ENCODE measurements around the gene SPATS2. TPM values are rescaled to one million over a fixed set of nuclear protein-coding genes. Genes with fewer than 3 reads are reported as not detected.
"Not testable (repeated sequence)": the region's sequence is repeated elsewhere in the genome, so short reads cannot be mapped to it uniquely, and the experiment has no call there.

SPATS2 gene
- 7.0 TPM for total RNA-seq
- long read RNA-seq, transcript SPATS2-222 (14 exons, 2,993 nt) = major isoform, 5 of 13 reads
- long read RNA-seq, partial matches to known transcripts = 0 of 13 reads
- long read RNA-seq, other reads (novel, unspliced or antisense) = 6 of 13 reads

DNA sequence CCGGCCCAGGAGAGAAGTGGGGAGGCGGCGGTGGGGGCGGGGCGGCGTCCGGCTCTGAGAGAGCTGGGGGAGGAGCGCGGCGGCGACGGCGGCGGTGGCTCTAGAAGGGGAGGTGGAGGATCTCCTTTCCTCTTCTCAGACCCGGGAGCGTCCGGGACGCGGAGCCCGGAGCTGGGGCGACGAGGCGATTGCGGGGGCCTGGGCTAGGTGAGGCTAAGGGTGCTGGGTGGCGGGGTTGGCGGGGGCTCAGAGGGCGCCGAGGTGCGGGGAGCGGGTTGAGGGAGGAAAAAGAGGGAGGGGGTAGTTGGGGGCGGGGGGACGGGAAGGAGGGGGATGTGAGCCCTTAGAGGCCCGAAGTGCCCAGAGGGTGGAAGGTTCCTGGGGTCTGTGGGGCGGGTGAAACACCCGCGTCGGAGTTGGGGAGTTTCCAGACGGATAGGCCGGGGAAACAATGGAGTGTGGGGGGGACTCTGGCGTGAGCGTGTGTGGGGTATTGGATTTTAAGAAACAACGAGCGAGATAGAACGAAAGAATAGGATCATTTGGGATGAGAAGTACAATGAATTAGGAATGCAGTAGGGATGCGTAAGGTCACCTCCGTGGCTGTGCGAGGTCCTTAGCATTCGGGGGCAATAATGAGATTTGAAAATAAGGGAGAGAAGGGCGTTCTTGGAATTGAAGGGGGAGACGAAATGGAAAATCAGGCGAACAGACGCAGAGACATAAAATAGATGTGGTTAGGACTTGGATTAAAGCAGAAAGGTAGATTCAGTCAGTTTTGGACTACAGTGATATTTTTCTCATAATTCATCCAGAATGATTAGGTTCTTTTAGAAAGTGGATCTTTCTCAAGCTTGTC is at the start of gene SPATS2:
SPATS2 (plus strand) TSS at position 82 of the 859 bp plus-strand sequence. CDS start 93,551 bp downstream, outside the sequence.
- ATAC-seq (ENCODE audit: poor library complexity) (no peak), DNase-seq (peak; percentile 97)
- intact Hi-C loops (cut with DNase I) = no loop called here

DNA sequence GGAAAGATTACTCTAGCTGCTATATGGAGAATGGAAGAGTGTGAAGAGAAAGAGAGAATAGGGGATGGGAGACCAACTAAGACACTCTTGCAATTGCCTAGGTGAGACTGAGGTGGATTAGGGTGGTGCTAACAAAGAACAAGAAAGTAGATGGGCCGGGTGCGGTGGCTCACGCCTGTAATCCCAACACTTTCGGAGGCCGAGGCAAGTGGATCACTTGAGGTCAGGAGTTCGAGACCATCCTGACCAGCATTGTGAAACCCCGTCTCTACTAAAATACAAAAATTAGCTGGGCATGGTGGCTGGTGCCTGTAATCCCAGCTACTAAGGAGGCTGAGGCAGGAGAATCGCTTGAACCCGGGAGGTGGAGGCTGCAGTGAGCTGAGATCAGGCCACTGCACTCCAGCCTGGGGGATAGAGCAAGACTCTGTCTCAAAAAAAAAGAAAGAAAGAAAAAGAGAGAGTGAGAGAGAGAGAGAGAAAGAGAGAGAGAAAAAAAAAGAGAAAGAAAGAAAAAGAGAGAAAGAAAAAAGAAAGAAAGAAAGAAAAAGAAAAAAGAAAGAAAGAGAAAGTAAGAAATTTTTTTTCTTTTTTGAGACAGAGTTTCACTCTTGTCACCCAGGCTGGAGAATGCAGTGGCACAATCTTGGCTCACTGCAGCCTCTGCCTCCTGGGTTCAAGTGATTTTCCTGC is 46.7 kb upstream of the SPATS2 start:
- ATAC-seq (ENCODE audit: poor library complexity); DNase-seq; intact Hi-C loops (cut with DNase I): not testable (repeated sequence)

DNA sequence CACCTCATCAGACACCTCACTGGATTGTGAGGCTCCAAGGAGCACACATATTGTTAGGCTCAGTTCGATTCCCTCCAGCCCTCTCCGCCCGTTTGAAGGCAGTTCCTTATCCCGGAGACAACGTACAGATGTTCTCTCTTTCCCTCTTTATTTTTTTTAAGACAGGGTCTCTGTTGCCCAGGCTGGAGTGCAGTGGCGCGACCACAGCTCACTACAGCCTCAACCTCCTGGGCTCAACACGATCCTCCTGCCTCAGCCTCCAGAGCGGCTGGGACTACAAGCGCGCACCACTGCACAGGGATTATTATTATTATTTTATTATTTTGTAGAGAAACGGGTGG is 44.9 kb upstream of the SPATS2 start:
- no peak for ATAC-seq (ENCODE audit: poor library complexity)
- no peak for DNase-seq
- intact Hi-C loops (cut with DNase I) = no loop called here

DNA sequence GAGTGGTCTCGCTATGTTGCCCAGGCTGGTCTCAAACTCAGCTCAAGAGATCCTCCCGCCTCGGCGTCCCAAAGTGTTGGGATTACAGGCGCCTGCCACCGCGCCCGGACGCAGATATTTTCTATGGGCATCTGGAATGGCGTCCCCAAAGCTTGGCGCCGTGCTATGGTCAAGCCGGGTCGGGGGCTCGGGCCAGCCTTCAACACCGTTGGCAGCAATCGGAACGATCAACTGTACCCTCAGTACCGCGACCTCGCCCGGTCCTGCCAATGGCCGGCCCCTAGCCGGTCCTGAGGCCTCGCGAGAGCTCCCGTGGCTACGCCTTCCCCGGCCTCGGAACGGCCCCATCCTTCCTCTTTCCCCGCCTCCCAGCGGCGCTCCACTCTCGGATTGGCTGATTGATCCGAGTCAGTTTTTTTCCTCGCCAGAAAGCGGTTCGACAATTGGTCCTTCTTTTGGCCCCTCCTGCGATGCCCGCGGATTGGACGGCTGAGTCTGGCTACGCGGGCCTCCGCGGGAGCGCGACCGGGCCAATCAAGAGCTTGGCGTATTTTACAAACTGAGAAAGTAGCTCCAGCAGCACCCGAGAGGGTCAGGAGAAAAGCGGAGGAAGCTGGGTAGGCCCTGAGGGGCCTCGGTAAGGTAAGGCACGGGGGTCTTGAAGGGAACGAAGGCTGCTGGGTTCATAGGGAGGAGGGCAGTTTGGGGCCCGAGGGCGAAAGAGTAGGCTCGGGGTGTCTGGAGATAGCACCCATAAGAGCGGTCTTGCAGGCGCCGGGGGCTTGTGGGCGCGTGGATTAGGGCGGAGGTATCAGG is 44.3 kb upstream of the SPATS2 start, which contains the start of gene TROAP:
TROAP (plus strand) TSS at position 548 of the 816 bp plus-strand sequence. CDS start 354 bp downstream, outside the sequence.
- intact Hi-C loops (cut with DNase I) = no loop called here
- DNase-seq (peak; percentile 98), ATAC-seq (ENCODE audit: poor library complexity) (peak; percentile 100)

DNA sequence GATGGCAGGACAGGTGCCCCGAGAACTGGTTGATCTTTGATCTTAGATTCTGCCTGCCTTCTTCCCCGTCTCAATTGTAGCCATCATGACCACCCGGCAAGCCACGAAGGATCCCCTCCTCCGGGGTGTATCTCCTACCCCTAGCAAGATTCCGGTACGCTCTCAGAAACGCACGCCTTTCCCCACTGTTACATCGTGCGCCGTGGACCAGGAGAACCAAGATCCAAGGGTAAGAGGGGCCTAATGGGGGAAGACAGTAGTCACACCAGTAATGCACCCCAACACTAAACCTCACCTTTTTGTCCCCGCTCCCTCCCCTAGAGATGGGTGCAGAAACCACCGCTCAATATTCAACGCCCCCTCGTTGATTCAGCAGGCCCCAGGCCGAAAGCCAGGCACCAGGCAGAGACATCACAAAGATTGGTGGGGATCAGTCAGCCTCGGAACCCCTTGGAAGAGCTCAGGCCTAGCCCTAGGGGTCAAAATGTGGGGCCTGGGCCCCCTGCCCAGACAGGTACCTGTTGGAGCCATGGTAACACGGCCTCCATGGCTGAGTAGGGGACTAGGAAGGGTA is 43.7 kb upstream of the SPATS2 start:
- intact Hi-C loops (cut with DNase I) = no loop called here
- ATAC-seq (ENCODE audit: poor library complexity) (no peak), DNase-seq (no peak)

DNA sequence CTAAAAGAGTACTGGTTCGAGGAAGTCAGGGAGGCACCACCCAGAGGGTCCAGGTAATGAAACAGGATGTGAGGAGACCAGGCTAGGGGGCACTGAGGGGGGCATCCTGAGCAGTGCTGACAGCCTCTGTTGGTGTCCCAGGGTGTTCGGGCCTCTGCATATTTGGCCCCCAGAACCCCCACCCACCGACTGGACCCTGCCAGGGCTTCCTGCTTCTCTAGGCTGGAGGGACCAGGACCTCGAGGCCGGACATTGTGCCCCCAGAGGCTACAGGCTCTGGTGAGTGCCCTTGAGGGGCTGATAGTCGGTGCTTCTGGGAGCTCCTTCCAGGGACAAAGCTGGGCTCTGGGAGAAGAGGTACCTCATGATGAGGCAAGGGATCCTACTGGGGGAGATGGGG is 41.7 kb upstream of the SPATS2 start:
- DNase-seq (peak; percentile 1), ATAC-seq (ENCODE audit: poor library complexity) (no peak)
- intact Hi-C loops (cut with DNase I) = no loop called here

DNA sequence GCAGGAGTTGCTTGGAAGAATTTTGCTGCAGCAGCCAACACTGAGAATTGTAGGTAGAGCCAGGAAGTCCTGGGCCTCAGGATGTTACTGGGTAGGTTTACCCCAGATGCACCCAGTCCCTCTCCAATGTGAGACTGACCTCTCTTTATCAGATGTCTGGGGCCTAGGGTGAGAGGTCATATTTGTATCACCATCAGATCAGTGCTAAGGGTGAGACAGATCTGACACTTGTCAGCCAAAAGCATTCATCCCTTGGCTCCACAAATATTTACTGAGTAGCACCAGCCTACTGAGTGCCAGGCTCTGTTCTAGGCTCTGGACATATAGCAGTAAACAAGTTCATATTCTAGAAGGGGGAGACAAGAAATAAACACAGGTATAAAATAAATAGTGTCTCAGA is 39.9 kb upstream of the SPATS2 start:
- intact Hi-C loops (cut with DNase I) = no loop called here
- DNase-seq (no peak), ATAC-seq (ENCODE audit: poor library complexity) (no peak)

DNA sequence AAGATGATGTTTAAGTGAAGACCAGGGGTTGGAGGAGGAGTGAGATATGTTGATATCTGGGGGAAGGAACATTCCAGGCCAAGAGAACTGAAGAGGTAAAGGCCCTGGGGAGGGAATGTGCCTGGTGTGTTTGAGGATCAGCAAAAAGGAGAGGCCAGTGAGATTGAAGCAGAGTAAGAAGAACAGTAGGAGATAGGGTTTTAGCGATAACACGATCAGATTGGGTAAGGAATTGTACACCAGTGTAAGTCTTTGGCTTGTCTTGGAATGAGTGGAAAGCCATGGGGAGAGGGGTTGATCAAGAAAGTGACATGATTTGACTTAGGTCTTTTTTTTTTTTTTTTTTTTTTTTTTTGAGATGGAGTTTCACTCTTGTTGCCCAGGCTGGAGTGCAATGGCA is 39.4 kb upstream of the SPATS2 start:
- ATAC-seq (ENCODE audit: poor library complexity) (no peak), DNase-seq (no peak)
- intact Hi-C loops (cut with DNase I) = no loop called here

DNA sequence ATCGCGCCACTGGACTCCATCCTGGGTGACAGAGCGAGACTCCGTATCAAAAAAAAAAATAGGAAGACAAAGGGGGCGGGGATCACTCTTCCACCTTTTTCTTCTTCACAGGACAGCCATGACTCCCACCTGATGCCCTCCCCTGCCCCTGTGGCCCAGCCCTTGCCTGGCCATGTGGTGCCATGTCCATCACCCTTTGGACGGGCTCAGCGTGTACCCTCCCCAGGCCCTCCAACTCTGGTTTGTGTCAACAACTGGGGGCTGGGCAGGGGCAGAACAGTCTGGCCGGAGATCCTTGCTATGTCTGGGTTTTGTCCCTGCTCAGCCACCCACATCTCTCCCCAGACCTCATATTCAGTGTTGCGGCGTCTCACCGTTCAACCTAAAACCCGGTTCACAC is 38.4 kb upstream of the SPATS2 start:
- DNase-seq = no peak
- intact Hi-C loops (cut with DNase I) = no loop called here
- ATAC-seq (ENCODE audit: poor library complexity) = no peak

DNA sequence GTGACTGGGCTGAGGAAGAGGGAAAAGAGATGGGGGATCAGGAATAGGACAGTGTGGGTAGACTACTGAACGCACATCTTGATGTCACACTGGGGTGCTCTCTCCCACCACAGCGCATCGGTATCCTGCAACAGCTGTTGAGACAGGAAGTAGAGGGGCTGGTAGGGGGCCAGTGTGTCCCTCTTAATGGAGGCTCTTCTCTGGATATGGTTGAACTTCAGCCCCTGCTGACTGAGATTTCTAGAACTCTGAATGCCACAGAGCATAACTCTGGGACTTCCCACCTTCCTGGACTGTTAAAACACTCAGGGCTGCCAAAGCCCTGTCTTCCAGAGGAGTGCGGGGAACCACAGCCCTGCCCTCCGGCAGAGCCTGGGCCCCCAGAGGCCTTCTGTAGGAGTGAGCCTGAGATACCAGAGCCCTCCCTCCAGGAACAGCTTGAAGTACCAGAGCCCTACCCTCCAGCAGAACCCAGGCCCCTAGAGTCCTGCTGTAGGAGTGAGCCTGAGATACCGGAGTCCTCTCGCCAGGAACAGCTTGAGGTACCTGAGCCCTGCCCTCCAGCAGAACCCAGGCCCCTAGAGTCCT is 37.1 kb upstream of the SPATS2 start:
- DNase-seq (no peak), ATAC-seq (ENCODE audit: poor library complexity) (no peak)
- intact Hi-C loops (cut with DNase I) = no loop called here

DNA sequence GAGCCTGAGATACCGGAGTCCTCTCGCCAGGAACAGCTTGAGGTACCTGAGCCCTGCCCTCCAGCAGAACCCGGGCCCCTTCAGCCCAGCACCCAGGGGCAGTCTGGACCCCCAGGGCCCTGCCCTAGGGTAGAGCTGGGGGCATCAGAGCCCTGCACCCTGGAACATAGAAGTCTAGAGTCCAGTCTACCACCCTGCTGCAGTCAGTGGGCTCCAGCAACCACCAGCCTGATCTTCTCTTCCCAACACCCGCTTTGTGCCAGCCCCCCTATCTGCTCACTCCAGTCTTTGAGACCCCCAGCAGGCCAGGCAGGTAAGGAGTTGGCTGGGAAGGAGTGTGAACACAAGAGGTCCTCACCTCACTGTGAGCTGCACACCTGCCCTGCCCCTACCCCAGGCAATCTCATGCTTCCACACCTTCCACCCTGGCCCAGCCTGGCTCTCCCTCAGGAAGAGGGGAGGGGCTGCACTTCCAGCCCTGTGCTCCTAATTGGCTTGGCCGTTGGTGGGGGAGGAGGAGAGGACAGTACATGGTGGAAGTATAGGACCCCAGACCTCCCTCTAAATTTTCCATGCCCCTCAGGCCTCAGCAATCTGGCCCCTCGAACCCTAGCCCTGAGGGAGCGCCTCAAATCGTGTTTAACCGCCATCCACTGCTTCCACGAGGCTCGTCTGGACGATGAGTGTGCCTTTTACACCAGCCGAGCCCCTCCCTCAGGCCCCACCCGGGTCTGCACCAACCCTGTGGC is 36.5 kb upstream of the SPATS2 start:
- intact Hi-C loops (cut with DNase I) = no loop called here
- ATAC-seq (ENCODE audit: poor library complexity) = no peak
- DNase-seq = no peak

DNA sequence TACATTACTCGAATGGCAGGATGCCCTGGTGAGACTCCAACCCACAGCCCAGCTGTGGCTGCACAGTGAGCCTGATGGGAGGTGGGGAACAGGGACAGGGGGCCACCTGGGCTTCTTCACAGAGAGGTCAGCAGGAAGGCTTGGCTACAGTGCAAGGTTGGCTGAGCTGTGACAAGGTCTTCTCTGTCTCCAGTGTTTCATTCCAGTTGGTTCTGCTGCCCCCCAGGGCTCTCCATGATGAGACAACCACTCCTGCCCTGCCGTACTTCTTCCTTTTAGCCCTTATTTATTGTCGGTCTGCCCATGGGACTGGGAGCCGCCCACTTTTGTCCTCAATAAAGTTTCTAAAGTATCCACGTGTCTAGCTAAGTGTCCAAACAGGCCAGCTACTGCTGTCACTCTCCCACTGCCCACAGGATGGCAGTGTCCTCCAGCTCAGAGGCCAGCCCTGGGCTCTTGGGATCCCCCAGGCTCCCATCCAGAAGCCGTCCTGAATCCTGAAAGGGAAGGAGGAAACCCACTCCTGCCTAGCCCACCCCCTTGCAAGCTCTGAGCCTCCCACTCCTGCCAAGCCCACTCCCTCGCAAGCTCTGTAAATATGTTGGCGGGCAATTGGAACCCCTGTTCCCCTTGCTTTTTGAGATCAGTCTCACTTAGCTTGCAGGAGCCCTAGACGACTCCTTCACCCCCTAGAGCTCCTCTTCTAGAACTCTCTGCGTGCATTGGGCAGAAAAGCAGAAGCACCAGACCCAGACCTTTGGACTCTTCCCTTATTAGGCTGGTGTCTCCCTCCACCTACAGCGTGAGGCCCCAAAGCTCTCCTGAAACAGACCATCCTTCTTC is 35.7 kb upstream of the SPATS2 start:
- DNase-seq (peak; percentile 68), ATAC-seq (ENCODE audit: poor library complexity) (peak; percentile 94)
- intact Hi-C loops (cut with DNase I) = no loop called here

DNA sequence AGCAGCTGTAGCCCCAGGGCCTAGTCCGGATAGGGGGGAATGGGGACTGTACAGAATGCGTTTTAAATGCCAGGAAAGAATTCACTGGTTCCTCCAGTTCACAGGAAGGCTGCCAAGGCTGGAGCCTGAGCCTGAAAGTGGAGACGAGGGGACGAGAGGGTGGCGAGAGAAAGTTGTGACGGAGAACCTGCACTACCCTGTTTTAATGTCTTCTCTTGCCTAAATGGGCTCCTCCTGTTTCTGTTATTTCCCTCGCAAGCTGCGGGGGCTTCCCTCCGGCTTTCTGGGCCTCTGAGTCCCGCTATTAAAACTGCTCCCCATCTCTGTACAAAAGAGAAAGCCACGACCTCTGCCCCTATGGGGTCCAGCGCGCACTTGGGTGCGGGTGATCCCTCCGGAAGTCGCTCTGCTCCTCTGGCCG is 34.8 kb upstream of the SPATS2 start:
- DNase-seq = no peak
- no peak for ATAC-seq (ENCODE audit: poor library complexity)
- intact Hi-C loops (cut with DNase I) = no loop called here

DNA sequence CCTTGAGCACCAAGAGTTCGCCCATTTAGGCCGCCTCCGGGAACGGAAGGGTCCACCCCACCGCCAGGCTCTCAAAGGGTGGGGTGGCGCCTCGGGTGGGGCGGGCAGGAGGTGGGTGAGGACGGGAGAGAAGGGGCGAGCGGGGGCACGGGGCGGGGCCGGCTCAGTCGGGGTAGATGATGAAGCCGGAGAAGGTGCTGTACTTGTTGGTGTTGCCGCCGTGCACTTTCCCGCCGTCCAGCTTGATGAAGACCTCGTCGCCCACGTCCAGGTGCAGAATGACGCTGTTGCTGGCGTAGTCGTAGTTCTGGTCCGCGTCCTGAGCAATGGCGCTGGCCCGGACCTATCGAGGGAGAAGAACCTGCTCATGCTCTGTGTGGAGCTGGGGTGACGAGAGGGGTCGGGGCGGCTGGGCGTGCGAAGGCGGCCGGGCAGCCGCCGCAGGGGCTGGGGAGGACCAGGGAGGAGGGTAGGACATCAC is 34.3 kb upstream of the SPATS2 start:
- intact Hi-C loops (cut with DNase I) = no loop called here
- ATAC-seq (ENCODE audit: poor library complexity) (no peak), DNase-seq (no peak)

DNA sequence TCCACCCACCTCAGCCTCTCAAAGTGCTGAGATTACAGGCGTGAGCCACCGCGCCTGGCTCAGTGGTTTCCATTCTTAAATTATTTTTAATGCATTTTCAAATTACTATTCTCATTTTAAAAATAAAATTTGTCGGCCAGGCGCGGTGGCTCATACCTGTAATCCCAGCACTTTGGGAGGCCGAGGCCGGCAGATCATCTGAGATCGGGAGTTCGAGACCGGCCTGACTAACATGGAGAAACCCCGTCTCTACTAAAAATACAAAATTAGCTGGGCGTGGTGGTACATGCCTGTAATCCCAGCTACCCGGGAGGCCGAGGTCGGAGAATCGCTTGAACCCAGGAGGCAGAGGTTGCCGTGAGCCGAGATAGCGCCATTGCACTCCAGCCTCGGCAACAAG is 33.5 kb upstream of the SPATS2 start:
- intact Hi-C loops (cut with DNase I); ATAC-seq (ENCODE audit: poor library complexity); DNase-seq: not testable (repeated sequence)

DNA sequence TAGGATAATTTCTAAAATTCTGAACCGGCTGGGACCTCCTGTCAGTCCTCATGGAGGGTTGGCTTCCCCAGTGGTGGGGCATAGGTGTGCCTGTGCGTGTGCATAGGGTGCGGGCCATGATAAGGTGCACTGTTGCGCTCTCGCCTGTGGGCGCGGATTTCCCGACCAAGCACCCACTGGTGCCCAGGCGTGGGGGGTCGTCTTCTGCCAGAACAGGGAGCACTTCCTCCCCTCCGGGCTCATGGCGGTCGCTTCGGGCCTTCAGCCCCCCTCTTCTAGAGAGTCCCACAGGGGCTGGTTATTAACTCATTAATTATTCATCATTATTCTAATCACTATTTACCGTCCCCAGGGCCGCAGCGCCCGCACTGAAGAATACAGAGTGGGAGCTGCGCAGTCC is 33.0 kb upstream of the SPATS2 start:
- no peak for DNase-seq
- ATAC-seq (ENCODE audit: poor library complexity) = no peak
- intact Hi-C loops (cut with DNase I) = no loop called here

DNA sequence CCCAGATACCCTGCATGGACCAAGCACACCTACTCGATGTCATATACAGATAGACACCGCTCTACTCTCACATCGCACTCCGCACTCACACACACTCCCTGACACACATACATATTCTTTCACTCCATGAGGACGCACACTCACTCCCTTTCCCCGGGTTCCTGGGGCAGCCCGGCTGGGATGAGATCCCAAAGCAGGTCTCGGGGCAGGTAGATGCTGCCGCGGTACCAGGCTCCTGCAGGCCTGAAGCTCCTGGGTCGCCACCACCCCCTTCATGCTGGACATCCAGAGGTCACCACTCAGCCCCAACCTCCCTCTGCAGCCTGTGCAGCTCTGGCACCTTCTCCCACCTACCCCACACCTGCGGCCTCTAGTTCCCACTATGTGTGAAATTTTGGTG is 32.6 kb upstream of the SPATS2 start:
- ATAC-seq (ENCODE audit: poor library complexity) (no peak), DNase-seq (no peak)
- intact Hi-C loops (cut with DNase I) = no loop called here
